AG04450 (cell line): ENCODE results near the gene KREMEN2. TPM values are rescaled to one million over a fixed set of nuclear protein-coding genes. Genes with fewer than 3 reads are reported as not detected.

ENCODE experiments used
- CTCF ChIA-PET: fragments of 300-600, 350-600 bp; formaldehyde crosslinking; extraction: SDS; loops from one replicate; lab custom pipeline; 2022; ENCODE audit warnings: antibody characterized with exemption, inconsistent platforms; lab: Charles Lee
- POLR2A ChIA-PET: fragments of 350-600 bp; formaldehyde crosslinking; extraction: SDS; loops from one replicate; lab custom pipeline; 2021; ENCODE audit warnings: antibody characterized with exemption, inconsistent platforms; lab: Yijun Ruan, JAX
- DNase-seq: peaks from one replicate; pipeline ENCODE4 v3.0.0-alpha.2; 2011; ENCODE audit warnings: low read depth, low spot score
- H3K27ac ChIP-seq: one replicate; pipeline ENCODE4 v1.5.1; 2012; ENCODE audit warnings: low read depth, low read length, control low read depth
- H3K27me3 ChIP-seq: one replicate; pipeline ENCODE4 v1.6.0; 2012; ENCODE audit warnings: low read length; ENCODE audit not compliant: control insufficient read depth, insufficient read depth
- H3K4me3 ChIP-seq: 2 replicates; pipeline ENCODE4 v1.5.1; 2011; ENCODE audit warnings: mild to moderate bottlenecking, low read depth, low read length, control low read depth
- H3K9me3 ChIP-seq: 2 replicates; pipeline ENCODE4 v1.5.1; 2012; ENCODE audit warnings: low read length; ENCODE audit not compliant: control insufficient read depth, insufficient read depth
- CTCF ChIP-seq: IDR thresholded peaks from 2 replicates; pipeline ENCODE4 v1.5.1; 2011; ENCODE audit warnings: low read depth, low read length, control low read depth, inconsistent platforms
- polyA plus RNA-seq: library from polyadenylated mRNA; depleted of rRNA; stranded (reverse); fragments of >200 nt; gene quantifications from 2 replicates; pipeline ENCODE4 v1.2.3, GENCODE V29; 2011

Gene KREMEN2
- polyA plus RNA-seq, 1 experiment = 0.04 TPM

- no peaks in the 10 kb centered on the region for H3K27me3 ChIP-seq
- no peak overlapping the region for H3K4me3 ChIP-seq
- no peak for DNase-seq
- ChIA-PET POLR2A (interaction anchor here (1.8 kb wide), 1 partner anchor 47 kb away, joined by 5 read pairs; the partner anchor contains the start of gene TNFRSF12A), CTCF (interaction anchor here (1.3 kb wide), 1 partner anchor 8 kb away, joined by 3 read pairs; no protein-coding TSS in a partner anchor)
- TF ChIP-seq CTCF = no peak
- no peak overlapping the region for H3K27ac ChIP-seq
- no peaks in the 10 kb centered on the region; the same call in 1 of the 2 replicates for H3K9me3 ChIP-seq
Observed at GRCh38 chr16:2973093-2973492, 9.0 kb downstream of the KREMEN2 start.

GRCh38 chr16:2973605-2974318, 9.7 kb downstream of the KREMEN2 start:
- TF ChIP-seq CTCF = no peak
- DNase-seq = no peak
- Histone ChIP-seq H3K9me3 (no peaks in the 10 kb centered on the region; the same call in 1 of the 2 replicates), H3K27me3 (no peaks in the 10 kb centered on the region), H3K4me3 (no peak overlapping the region), H3K27ac (no peak overlapping the region)
- ChIA-PET POLR2A (no interaction called here), CTCF (interaction anchor here (1.3 kb wide), 1 partner anchor 8 kb away, joined by 3 read pairs; no protein-coding TSS in a partner anchor)

GRCh38 chr16:2974319-2975056, 10.4 kb downstream of the KREMEN2 start:
- H3K4me3 ChIP-seq = no peak overlapping the region
- no peak for TF ChIP-seq CTCF
- CTCF ChIA-PET = interaction anchor here (1.5 kb wide), 1 partner anchor 13 kb away, joined by 5 read pairs; no protein-coding TSS in a partner anchor
- H3K27ac ChIP-seq = no peak overlapping the region
- H3K9me3 ChIP-seq = no peaks in the 10 kb centered on the region; the same call in 1 of the 2 replicates
- POLR2A ChIA-PET = no interaction called here
- no peak for DNase-seq
- H3K27me3 ChIP-seq = no peaks in the 10 kb centered on the region

GRCh38 chr16:2975161-2975795, 11.2 kb downstream of the KREMEN2 start:
- no peaks in the 10 kb centered on the region for H3K27me3 ChIP-seq
- TF ChIP-seq CTCF = no peak
- ChIA-PET CTCF (interaction anchor here (1.5 kb wide), 1 partner anchor 13 kb away, joined by 5 read pairs; no protein-coding TSS in a partner anchor), POLR2A (no interaction called here)
- H3K27ac ChIP-seq = no peak overlapping the region
- no peak for DNase-seq
- no peaks in the 10 kb centered on the region; the same call in 1 of the 2 replicates for H3K9me3 ChIP-seq
- H3K4me3 ChIP-seq = no peak overlapping the region
